Stimulated activated CD8-positive, alpha-beta memory T cell treated with anti-CD3 and anti-CD28 coated beads, Interleukin-7, amount 100 ng/mL, for 24 hours (primary cell): ENCODE measurements around the gene TSPAN4.

Source experiments
- DNase-seq: peaks from one replicate; pipeline ENCODE4 v3.0.0-alpha.2; 2020; ENCODE audit warnings: low read depth

TSPAN4 gene, protein sequence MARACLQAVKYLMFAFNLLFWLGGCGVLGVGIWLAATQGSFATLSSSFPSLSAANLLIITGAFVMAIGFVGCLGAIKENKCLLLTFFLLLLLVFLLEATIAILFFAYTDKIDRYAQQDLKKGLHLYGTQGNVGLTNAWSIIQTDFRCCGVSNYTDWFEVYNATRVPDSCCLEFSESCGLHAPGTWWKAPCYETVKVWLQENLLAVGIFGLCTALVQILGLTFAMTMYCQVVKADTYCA

DNA sequence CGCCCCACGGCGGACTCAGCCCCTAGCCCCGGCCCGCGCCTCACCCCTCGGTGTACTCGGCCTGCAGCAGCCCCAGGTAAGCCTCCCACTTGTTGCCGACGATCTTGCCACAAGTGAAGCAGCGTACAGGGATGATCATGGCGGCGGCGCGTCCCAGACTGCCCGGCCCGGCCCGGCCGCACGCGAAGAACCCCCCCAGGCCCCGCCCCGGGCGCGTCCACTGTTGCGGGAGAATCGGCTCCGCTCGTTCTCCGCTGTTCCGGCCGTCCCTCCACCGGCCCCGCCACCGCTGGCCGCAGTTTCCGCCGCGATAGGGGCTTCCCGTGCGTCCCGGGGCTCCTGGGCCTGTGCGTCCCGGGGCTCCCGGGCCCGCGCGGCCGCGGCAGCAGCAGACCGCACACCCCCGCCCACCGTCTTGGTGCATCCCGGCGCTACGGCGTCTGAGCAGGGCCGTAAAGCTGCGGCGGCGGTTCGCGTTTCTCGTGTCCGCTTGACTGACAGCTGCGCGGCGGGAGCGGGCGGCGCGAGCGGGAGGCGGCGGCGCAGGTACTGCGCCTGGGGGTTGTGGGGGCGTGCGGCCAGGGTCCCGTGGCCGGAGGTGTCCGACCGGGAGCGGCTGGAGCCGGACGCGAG, at the start of gene TSPAN4, which contains the start of gene POLR2L:
Gene TSPAN4 (plus strand): TSS at position 483 of the 633 bp plus-strand sequence. CDS start 7,453 bp downstream, outside the sequence.
Gene POLR2L (minus strand): TSS at position 160 of the 633 bp plus-strand sequence. CDS start 21 bp downstream, at position 139.
- DNase-seq = peak; percentile 70

DNA sequence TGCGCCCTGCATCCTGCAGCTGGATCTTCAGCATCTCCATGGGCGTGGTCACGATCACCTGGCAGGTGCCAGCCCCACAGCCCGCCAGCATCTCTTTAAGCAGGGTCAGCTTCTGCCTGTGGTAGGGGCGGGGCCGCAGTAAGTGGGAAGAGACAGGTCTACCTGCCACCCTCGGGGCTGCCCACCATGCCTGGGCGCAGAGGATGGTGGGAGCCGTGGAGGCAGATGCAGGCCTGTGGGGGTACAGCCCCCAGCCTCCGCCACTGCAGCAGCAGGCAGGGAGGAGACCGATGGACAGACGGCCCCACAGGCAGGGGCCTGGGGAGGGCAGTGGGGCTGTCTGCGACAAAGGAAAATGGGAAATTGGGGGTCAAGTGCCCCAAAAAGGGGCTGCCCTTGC, 49.8 kb upstream of the TSPAN4 start:
- no peak for DNase-seq

DNA sequence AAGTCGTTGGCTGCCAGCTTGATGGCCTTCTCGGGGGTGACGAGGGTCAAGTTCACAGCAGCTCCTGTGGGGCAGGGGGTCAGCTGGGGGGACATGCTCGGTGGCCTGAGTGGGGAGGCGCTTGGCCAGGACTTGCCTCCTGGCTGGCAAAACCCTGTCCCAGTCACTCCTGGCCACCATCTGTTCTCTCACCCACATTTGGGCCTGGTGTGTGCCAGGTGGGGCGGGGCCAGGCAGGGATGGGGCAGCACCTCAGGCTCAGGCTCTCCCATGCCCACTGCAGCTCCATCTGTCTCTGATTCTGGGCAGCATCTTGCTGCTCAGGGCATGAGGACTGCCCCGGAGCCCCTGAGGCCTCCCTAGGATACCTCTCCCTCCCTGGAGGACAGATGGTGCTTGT, 49.1 kb upstream of the TSPAN4 start:
- DNase-seq = no peak

DNA sequence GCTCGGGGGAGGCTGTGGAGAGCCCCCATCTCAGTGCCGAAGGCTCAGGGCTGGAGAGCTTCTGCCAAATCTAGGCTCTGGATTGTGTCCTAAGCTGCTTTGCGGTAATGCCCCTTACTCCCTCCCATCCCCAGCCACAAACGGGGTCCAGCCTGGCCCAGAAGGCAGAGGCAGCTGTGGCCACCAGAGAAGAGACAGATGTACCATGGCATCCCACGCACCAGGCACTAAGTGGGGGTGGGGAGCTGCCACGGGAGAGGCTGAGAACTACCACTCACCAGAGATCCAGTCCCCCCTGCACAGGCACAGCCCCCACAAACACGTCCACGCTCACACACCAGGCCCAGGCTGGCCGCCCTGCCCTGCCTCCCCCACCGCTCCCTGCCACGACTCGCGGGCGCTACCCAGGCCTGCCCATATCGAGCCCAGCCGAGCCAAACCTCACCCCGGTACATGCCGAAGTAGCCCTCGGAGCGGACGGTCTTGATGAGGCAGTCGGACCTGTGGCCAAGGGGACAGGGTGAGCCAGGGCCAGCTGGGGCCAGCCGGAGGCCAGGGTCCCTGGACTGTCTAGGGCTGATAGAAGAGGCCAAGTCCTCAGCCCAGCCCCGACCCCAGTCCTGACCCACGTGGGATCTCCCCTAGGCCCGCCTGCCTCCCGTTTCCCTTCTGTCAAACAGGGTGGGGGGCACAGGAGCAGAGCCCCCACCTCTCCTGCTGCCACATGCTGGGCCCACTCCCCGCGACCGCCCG, 48.5 kb upstream of the TSPAN4 start:
- no peak for DNase-seq

DNA sequence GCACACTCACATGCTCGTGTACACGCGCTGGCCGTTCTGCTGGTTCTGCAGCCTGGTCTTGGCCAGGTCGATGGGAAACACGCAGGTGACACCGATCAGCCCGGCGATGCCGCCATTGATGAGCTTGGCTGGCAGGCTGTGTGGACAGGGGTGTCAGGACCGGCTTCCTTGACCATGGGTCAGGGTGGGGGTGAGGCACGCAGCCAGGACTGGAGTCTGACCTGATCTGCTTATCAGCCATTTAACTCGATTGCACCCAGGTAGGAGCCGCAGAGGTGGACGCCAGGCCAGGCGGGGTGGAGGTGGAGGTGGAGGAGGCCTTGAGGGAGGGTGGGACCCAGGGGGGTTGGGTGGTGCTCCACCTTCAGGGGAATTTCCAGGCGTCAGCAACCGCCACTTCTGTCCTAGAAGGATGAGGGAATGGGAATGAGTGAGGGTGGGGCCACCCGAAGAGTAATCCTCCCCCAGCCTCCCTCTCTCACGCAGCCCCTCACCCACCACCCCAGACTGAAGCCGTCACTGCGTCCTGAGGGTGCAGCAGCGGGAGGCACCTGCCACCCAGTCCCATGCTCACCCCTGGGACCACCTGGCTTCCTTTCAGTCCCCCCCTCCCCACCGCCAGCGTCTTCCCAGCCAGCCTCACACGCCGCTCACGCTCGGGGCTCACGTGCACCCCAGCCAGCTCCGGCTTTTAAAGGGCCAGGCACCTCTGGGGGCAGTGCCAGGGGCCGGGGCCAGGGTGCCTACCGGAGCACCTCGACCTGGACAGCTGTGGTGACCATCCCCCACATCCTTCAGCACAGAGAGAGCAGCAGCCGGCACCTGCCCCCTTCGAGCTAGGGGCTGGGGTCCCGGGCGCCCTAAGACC, 47.7 kb upstream of the TSPAN4 start:
- DNase-seq = no peak

DNA sequence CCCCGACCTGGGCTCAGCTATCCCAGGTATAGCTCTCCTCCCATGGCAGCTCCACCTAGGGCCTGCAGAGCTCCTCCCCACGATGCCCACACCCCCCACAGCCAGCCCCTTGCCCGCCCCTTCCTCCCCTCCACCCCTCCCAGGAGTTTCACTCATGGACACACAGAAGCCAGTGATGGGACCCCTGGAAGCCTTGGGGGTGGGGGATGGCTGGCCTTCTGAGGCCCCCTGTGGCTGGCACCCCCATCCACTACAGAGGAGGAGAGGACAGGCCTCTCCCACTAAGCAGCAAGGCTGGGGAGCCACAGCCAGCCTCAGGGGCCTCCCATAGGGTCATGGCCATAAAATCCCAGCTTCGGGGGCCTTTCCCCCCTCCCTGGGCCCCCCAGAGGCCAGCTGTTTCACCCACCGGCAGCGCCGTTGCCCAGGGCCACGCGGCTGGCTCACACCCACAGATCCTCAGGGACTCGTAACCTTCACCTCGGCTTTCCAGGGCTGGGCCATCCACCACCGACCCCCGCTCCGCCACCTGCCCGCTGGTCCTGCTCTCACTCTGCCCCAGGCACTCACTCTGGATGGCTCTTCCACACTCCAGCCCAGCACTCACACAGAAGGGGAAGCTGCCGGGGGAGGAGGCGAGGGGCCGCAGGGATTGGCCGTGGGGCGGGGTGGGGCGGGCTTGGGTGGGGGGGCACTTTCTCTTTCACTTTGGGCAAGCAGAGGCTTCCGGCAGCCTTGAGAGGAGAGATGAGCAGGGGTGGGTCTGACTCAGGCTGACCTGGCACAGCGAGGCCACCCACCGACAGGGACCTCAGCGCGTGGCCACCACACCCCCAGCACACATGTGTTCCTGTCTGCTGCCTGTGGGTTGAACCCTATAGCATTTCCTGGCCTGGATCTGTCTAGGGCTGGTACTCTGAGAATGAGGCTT, 46.8 kb upstream of the TSPAN4 start:
- DNase-seq = peak; percentile 58

DNA sequence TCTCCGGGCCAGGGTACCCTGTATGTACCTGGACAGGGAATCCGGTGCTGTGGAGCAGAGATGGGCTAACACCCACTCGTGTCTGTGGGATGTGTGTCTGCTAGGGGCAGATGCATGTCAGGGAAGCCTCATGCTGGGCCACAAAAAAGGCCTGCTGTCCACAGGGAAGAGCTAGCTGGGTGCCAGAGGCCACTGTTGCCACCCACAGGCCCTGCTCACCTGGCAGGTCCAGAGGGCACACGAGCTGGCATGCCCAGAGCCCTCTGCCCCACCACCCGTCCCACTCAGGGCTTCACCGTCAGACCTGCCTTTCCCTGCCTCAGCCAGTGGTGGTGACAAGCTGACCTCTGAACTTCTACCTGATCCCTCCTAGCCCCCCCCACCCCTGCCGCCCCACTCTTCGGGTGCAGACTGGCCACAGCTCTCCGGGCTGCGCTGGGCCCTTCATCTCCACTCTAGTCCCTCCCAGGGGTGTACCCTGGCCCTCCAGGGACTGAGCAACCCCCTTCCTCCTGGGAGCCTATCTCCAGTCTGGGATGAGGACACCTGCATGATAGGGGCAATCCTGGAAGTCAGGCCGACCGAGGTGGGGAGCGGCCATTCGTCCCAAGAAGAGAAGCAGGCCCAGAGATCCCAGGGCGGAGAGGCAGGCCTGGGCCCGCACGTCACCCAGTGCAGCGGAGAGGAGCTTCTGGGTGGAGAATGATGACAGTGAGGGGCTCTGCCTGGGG, 45.9 kb upstream of the TSPAN4 start:
- DNase-seq = no peak

DNA sequence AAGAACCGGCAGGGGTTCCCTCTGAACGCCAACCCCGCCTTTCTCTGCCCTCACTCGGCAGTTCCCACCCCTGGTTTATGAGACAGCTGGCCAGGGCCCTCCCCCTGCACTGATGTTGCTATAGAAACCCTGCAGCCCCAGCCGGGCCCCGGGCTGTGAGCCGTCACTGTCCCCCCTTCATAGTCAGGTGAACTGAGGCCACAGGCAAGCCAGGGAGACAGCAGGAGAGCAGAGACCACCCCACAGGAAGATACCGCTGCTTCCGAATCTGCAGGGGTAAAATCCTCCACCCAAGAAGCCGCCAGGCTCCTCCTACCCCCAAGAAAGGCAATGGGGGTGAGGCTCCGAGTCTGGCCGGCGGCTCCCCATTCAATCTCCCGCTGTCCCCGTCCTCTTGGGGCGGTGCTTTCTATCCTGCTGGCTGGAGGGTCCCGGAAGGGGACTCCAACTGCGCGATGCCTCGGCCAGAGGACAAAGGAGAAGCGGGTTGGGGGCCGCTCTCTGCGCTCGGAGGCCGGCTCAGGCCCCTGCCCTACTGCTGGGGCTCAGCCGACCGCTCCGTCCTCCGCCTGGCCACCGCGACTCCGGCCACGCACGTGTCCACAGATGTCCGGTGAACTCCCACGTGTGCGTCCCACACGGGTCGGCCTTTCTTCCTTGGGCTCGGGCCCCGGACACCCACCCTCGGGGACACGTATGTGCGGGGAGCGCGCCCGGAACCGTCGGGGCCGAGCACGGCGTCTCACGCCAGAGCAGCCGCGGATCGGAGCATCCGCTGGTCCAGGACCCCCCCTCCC, 45.2 kb upstream of the TSPAN4 start:
- peak; percentile 68 for DNase-seq

DNA sequence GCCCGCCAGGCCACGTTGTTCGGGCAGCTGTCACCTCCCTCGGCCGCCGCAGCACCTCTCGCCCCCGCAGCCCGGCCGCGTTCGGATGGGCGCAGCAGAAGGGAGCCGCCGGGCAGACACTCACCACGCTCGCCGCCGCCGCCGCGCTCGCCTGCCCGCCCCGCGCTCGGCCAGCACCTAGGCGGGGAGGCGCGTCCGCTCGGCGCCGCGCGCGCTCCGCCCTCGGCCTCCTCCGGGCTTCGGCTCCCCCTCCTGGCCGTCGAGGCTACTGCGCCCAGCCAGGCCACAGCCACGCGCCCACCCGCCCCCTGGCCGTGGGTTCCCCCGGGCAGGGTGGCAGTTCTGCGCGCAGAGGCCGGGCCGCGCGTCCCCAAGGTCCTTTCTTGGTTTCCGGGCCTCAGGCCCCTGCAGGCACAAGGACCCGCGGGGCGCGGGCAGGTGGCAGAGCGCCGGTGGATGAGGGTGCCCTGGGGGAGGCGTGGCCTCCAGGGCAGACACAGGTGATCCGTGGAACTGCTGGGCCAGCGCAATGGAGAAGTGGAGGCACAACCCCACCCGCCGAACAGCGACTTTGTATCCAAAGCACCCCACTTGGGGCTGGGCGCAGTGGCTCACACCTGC, 44.4 kb upstream of the TSPAN4 start, which contains the start of gene SLC25A22:
Gene SLC25A22 (minus strand): TSS at position 189 of the 621 bp plus-strand sequence. CDS start 3,275 bp downstream, outside the sequence.
- DNase-seq = peak; percentile 63

DNA sequence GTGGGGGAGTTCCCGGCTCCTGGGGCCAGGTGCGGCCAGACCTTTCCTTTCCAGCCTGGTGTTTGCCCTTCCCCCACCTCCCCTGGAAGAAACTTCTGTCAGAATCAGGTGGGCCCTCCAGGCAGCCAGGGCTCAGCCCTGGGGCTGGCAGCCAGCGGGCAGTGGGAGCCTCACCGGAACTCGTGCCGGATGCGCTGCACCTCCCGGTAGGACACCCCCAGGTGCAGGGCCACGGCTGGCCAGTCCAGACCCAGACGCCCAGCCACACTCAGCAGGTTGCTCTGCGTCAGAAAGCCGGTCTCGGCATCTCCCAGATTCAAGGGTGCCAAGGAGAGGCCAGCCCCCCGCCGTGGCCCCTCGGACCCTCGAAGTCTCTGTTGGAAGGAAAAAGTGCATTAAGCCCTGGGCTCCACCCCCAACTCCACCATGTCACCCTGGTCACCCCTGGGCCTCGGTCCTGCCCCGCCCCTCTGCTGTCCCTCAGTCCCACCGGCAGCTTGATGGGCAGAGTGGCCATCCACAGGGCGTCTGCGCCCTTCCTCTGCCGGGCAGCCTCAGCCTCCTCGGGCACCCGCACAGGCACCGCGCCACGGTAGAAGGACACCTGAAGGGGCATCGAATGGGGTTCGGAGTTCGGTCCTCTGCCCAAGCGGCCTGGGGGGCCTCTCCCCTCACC, 42.9 kb upstream of the TSPAN4 start:
- DNase-seq = no peak

DNA sequence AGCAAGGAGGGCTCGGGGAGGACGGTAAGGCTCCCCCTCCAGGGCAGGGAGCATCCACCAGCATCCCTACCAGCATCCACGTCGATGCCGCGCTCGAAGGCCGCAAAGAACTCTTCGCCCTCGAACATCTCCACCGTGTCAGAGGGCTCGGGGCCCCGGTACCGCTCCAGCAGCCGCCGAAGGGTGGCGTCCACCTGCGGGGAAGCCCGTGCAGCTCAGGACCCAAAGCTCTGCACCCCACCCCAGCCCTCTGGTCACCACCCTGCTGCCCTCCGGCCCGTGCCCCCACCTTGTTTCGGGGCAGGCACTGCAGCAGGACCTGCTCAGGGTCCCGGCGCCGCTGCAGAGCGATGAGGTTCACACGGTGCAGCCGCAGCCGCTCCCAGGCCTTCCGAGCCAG, 42.2 kb upstream of the TSPAN4 start:
- DNase-seq = no peak

DNA sequence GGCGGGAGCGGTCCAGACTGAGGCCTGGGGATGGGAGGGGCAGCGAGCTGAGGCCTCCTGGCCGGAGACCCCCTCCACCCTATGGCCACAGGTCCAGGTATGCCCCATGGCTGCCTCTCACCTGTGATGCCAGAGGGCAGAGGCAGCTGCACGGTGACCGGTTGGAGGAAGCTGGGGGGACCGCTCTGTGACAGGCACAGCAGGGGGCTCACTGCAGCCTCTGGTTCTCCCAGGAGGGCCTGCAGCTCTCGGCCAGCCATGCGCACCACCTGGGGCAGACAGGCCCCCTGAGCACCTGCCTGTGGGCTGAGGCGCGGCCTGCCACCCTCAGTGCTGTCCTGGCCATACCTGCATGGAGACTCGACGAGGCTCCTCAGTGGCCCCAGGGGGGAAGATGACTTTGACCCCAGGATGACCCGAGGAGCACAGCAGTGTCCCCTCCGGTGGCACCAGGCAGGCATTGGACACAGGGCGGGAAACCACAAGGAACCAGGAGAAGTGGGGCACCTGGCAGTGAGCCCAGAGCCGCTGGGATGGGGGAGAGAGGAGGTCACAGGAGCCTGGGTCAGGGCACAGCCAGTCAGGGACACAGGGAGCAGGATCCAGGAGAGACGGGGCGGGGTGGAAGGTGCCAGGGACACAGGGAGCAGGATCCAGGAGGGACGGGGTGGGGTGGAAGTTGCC, 41.4 kb upstream of the TSPAN4 start:
- DNase-seq = no peak

DNA sequence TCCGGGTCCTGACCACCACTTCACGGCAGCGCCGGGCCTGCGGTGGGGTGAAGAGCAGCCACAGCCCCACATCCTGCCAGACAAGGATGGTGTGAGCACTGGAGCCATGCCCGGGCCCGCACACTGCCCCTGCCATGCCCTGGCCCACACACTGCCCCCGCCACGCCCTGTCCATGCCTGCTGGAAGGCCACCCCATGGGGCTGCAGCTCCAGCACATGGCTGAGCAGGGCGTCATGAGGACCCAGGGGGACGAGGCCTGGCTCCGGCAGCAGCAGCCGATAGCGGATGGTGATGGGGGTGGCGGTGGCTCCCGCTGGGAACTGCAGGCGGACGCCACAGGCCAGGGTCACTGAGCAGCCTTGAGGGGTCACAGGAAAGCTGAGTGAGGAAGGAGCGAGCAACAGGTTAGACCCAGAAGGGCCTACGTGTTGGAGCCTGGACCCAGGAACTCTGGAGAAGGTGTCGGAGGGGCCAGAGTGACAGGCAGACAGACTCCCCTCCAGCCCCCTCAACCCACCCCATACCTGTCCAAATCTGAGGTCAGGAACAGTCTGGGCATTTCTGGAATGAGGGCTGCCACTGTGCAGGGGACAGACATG, 40.5 kb upstream of the TSPAN4 start:
- DNase-seq = no peak

DNA sequence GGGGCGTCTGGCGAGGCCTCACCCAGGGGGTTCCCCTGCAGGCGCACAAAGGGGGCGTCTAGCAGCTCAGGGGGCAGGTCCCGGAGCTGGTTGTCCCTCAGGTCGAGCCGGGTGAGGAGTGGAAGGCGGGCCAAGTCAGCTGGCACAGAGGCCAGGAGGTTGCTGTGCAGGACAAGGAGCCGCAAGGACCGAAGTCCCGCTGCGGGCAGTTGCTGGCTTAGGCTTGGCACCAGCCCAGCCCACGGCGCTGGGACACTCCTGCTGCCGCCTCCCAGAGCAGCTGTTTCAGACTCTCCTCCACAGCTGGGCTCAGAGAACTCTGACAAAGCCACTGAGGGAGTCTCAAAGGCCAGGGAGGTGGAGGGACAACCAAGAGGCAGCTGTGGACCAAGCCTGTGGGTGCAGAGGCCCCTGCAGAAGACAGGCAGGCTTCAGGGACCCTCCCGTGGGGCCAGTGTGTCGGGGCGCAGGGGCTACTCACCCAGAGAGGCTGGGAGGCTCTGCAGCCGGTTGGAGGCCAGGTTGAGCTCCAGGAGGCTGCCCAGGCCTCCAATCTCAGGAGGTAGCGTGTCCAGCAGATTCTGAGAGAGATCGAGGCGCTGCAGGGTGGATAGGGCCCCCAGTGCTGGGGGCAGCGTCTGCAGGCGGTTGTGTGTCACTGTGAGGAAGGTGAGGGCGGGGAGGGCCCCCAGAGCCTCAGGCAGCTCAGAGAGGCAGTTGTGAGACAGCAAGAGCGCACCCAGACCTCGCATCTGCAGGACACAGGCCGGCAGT, 39.8 kb upstream of the TSPAN4 start:
- DNase-seq = no peak

DNA sequence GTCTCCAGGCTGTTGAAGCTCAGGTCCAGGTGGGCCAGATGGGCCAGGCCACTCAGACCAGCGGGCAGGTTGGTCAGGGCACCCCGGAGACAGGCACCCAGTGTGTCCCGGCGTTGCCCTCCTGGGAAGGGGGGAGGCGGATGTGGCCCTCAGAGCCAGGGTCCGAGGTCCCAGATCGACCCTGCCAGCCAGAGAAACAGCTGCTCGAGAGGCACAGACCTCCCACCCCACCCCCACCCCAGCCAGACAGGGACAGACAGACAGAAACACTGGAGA, 39.2 kb upstream of the TSPAN4 start:
- no peak for DNase-seq

DNA sequence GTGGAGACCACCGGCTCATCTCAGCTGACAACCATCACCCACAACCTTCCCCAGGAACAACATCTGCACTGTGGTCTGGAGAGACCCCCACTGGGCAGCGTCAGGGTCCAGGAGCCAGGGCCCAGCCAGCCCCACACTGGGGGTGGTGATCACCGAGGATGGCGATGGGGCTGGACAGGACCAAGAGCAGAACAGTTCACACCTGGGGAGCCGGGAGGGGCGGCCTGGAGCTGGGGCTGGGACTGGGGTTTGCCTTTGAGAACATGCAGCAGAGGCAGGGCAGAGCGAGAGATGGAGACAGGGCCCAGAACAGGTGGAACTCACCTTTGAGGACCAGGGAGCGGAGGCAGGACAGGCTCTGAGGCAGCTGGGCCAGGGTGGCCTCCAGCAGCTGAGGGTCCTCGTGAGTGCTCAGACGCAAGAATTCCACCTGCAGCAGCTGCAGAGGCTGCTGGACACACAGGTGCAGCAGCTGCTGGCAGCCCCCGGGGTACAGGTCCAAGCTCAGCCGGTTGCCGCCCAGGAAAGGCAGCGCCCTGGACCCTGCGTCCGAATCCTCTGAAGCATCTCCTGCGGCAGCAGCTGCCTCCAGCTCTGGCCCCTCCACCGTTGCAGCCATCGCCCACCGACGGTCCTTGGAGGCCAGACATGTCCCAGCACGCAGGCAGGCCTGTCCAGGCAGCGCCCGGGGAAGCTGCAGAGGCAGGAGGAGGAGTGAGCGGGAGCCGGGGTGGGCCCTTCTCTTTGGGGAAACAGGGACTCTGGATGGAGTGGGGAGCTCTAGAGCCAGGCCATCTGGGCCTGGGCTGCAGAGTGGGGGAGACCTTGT, 38.7 kb upstream of the TSPAN4 start:
- no peak for DNase-seq
